ENCODE data around the gene IL10RB.

The IL10RB gene

GRCh38 chr21:33325222-33326067 is 59.3 kb downstream of the IL10RB start:
- no peak for TF ChIP-seq CTCF (IDR thresholded peaks at IDR 0.05; ENCODE audit: control insufficient read depth, extremely low read depth, insufficient read depth)
- peak; percentile 82 for DNase-seq (ENCODE audit: low read depth)
- H3K4me3 ChIP-seq (ENCODE audit: low read depth, low read length): peak overlapping the region; percentile 94

GRCh38 chr21:33327326-33327725 is 61.2 kb downstream of the IL10RB start:
- no peak for DNase-seq (ENCODE audit: low read depth)
- TF ChIP-seq CTCF (IDR thresholded peaks at IDR 0.05; ENCODE audit: control insufficient read depth, extremely low read depth, insufficient read depth): no peak
- H3K4me3 ChIP-seq (ENCODE audit: low read depth, low read length): no peak overlapping the region

- no peak for DNase-seq (ENCODE audit: low read depth)
- TF ChIP-seq CTCF (IDR thresholded peaks at IDR 0.05; ENCODE audit: control insufficient read depth, extremely low read depth, insufficient read depth): no peak
- H3K4me3 ChIP-seq (ENCODE audit: low read depth, low read length): no peak overlapping the region
These were observed 61.7 kb downstream of the IL10RB start for GRCh38 chr21:33327792-33328433.

GRCh38 chr21:33330726-33331125 is 64.6 kb downstream of the IL10RB start:
- no peak overlapping the region for H3K4me3 ChIP-seq (ENCODE audit: low read depth, low read length)
- no peak for TF ChIP-seq CTCF (IDR thresholded peaks at IDR 0.05; ENCODE audit: control insufficient read depth, extremely low read depth, insufficient read depth)
- DNase-seq (ENCODE audit: low read depth): no peak

GRCh38 chr21:33332143-33332542 is 66.0 kb downstream of the IL10RB start:
- H3K4me3 ChIP-seq (ENCODE audit: low read depth, low read length): no peak overlapping the region
- DNase-seq (ENCODE audit: low read depth): no peak
- TF ChIP-seq CTCF (IDR thresholded peaks at IDR 0.05; ENCODE audit: control insufficient read depth, extremely low read depth, insufficient read depth): no peak

GRCh38 chr21:33334191-33334590 is 68.0 kb downstream of the IL10RB start:
- no peak overlapping the region for H3K4me3 ChIP-seq (ENCODE audit: low read depth, low read length)
- TF ChIP-seq CTCF (IDR thresholded peaks at IDR 0.05; ENCODE audit: control insufficient read depth, extremely low read depth, insufficient read depth): no peak
- DNase-seq (ENCODE audit: low read depth): no peak
